Right lobe of liver (tissue), 4 donors: ENCODE measurements around the gene COX10.

ENCODE experiments used
- POLR2A ChIP-seq: fragments of 450-650 bp; IDR thresholded peaks from one replicate; pipeline ENCODE4 v1.6.1; 2017; ENCODE audit warnings: antibody characterized with exemption, mild to moderate bottlenecking
- TF ChIP-seq, protein P1 (sequence below), 4 donors: fragments of 200-600 bp in 3 of 4; fragments of 450-650 bp in 1 of 4; IDR thresholded peaks; one replicate each; pipeline versions ENCODE4 v1.5.1 to v1.8.0; 2016 to 2022; ENCODE audit warnings: antibody characterized with exemption in 4 of 4, mild to moderate bottlenecking in 2 of 4
- donor health status: DM: no; HTN: no; CAD: no.
- donor health status: DM: no; HTN: no; CAD: no.
- donor health status: DM: no; HTN: yes; CAD: no.

DNA sequence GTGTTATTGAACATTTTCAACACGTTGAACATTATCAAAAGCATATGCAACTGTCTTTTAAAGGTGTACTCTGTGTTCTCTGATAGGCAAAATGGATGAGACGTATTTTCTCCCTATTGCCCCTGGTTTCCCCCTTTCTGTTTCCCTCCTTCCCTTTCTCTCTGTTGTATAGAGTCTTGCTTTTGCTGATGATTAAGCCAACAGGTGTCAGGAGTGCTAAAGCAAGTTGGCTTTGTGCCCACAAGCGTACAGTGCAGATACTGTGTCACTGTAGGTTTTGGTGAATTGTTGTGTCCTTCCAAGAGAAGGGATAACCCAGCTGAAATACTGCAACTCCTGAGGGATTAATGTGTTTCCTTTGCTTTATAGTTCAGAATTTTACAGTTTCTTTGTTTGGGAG, 74.4 kb downstream of the COX10 start:
- TF ChIP-seq, protein P1, sequence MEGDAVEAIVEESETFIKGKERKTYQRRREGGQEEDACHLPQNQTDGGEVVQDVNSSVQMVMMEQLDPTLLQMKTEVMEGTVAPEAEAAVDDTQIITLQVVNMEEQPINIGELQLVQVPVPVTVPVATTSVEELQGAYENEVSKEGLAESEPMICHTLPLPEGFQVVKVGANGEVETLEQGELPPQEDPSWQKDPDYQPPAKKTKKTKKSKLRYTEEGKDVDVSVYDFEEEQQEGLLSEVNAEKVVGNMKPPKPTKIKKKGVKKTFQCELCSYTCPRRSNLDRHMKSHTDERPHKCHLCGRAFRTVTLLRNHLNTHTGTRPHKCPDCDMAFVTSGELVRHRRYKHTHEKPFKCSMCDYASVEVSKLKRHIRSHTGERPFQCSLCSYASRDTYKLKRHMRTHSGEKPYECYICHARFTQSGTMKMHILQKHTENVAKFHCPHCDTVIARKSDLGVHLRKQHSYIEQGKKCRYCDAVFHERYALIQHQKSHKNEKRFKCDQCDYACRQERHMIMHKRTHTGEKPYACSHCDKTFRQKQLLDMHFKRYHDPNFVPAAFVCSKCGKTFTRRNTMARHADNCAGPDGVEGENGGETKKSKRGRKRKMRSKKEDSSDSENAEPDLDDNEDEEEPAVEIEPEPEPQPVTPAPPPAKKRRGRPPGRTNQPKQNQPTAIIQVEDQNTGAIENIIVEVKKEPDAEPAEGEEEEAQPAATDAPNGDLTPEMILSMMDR (IDR thresholded peaks at IDR 0.05), result no peak
- no peak for TF ChIP-seq POLR2A
